H1 (cell line): ENCODE measurements around the gene NPC2. TPM values are rescaled to one million over a fixed set of nuclear protein-coding genes. Genes with fewer than 3 reads are reported as not detected.

ENCODE experiments used
- CTCF ChIA-PET: fragments of 300-600 bp; sonication (Branson Sonifier 250); formaldehyde crosslinking; loops from one replicate; lab custom pipeline; 2021; ENCODE audit not compliant: partially characterized antibody; lab: Charles Lee
- POLR2A ChIA-PET: fragments of 300-600 bp; sonication (Branson Sonifier 250); formaldehyde crosslinking; loops from one replicate; lab custom pipeline; 2021; ENCODE audit warnings: inconsistent platforms; ENCODE audit not compliant: partially characterized antibody; lab: Charles Lee
- DNase-seq, 2 experiments: peaks; one replicate each; pipeline versions ENCODE4 v3.0.0 to v3.0.0-alpha.2; 2010 to 2022; ENCODE audit warnings: low spot score in 2 of 2, low read depth in 1 of 2, mixed read lengths in 1 of 2
- FAIRE-seq: peaks from 2 replicates; lab custom pipeline; 2011; peaks lifted over from hg19 to GRCh38; lab: Jason Lieb, UNC
- H2AFZ ChIP-seq: 2 replicates; pipeline ENCODE4 v1.8.1; 2012; ENCODE audit warnings: low read length, inconsistent platforms
- H2AK5ac ChIP-seq: 2 replicates; pipeline ENCODE4 v1.6.1; 2013; ENCODE audit warnings: low read depth, low read length
- H2BK120ac ChIP-seq: replicated peaks from 2 replicates; pipeline ENCODE3; 2013; ENCODE audit warnings: low read depth, low read length, inconsistent platforms
- H2BK12ac ChIP-seq: 2 replicates; pipeline ENCODE4 v1.6.1; 2013; ENCODE audit warnings: low read depth, low read length
- H2BK15ac ChIP-seq: 2 replicates; pipeline ENCODE4 v1.6.1; 2013; ENCODE audit warnings: low read length
- H2BK20ac ChIP-seq: 2 replicates; pipeline ENCODE4 v1.6.1; 2013; ENCODE audit warnings: low read length
- H2BK5ac ChIP-seq: 2 replicates; pipeline ENCODE4 v1.6.1; 2013; ENCODE audit warnings: low read depth, low read length
- H3K14ac ChIP-seq: 2 replicates; pipeline ENCODE4 v1.6.1; 2013; ENCODE audit warnings: inconsistent platforms; ENCODE audit not compliant: insufficient read length
- H3K18ac ChIP-seq: 2 replicates; pipeline ENCODE4 v1.6.1; 2013; ENCODE audit warnings: low read length; ENCODE audit errors: extremely low read depth
- H3K23ac ChIP-seq: 2 replicates; pipeline ENCODE4 v1.6.1; 2013; ENCODE audit warnings: inconsistent platforms; ENCODE audit not compliant: insufficient read length
- H3K23me2 ChIP-seq: 2 replicates; pipeline ENCODE4 v1.6.1; 2013; ENCODE audit warnings: low read depth, low read length
- H3K27ac ChIP-seq: 2 replicates; pipeline ENCODE4 v1.6.1; 2011; ENCODE audit warnings: low read depth, low read length, inconsistent platforms
- H3K27me3 ChIP-seq, 4 experiments: replicated peaks in 1 of 4; 1 replicate in 1 of 4; 2 replicates in 3 of 4; pipeline versions ENCODE4 v1.6.1 to v1.8.1; 2011 to 2013; ENCODE audit warnings: low read length in 3 of 4, mild to moderate bottlenecking in 3 of 4, inconsistent platforms in 2 of 4, mixed read lengths in 2 of 4, moderate library complexity in 1 of 4; ENCODE audit not compliant: control insufficient read depth in 3 of 4, insufficient read depth in 3 of 4; ENCODE audit errors: extremely low read depth in 1 of 4
- H3K36me3 ChIP-seq, 4 experiments: 2 replicates each; pipeline versions ENCODE4 v1.6.1 to v1.8.1; 2011 to 2013; ENCODE audit warnings: mild to moderate bottlenecking in 4 of 4, low read length in 3 of 4, moderate library complexity in 2 of 4, control low read depth in 1 of 4, inconsistent platforms in 1 of 4; ENCODE audit not compliant: insufficient read depth in 4 of 4, control insufficient read depth in 2 of 4
- H3K4ac ChIP-seq: replicated peaks from 2 replicates; pipeline ENCODE3; 2013; ENCODE audit warnings: low read length, low read depth, mixed read lengths, inconsistent platforms; ENCODE audit not compliant: insufficient read length
- H3K4me1 ChIP-seq, 4 experiments: replicated peaks in 1 of 4; 1 replicate in 1 of 4; 2 replicates in 3 of 4; pipeline versions ENCODE4 v1.6.1 to v1.8.1; 2011 to 2013; ENCODE audit warnings: low read length in 3 of 4, inconsistent platforms in 2 of 4, mixed read lengths in 1 of 4; ENCODE audit not compliant: insufficient read depth in 4 of 4, control insufficient read depth in 3 of 4
- H3K4me2 ChIP-seq, 2 experiments: 2 replicates each; pipeline versions ENCODE4 v1.6.1 to v1.8.1; 2011 to 2013; ENCODE audit warnings: low read depth in 2 of 2, low read length in 2 of 2, control low read depth in 1 of 2, inconsistent platforms in 1 of 2, mild to moderate bottlenecking in 1 of 2; ENCODE audit not compliant: insufficient read depth in 1 of 2
- H3K4me3 ChIP-seq, 4 experiments: fragments of 200-600, 300-600 bp in 1 of 4; sonication (generic), shearing (Covaris generic), sonication (Bioruptor Twin) in 1 of 4; 2 replicates each; pipeline versions ENCODE4 v1.5.1 to v1.8.1; 2011 to 2016; ENCODE audit warnings: low read length in 4 of 4, low read depth in 3 of 4, control low read depth in 2 of 4, inconsistent platforms in 2 of 4, mild to moderate bottlenecking in 2 of 4, mixed read lengths in 1 of 4, moderate library complexity in 1 of 4; ENCODE audit not compliant: insufficient read depth in 2 of 4; ENCODE audit errors: extremely low read depth in 1 of 4
- H3K56ac ChIP-seq: replicated peaks from 2 replicates; pipeline ENCODE3; 2013; ENCODE audit warnings: low read depth, mild to moderate bottlenecking, mixed read lengths, low read length, inconsistent platforms; ENCODE audit not compliant: insufficient read length
- H3K79me1 ChIP-seq: 2 replicates; pipeline ENCODE4 v1.6.1; 2013; ENCODE audit warnings: low read depth, low read length, control low read depth
- H3K79me2 ChIP-seq, 2 experiments: 2 replicates each; pipeline versions ENCODE4 v1.6.1 to v1.8.1; 2012 to 2013; ENCODE audit warnings: low read length in 2 of 2, mild to moderate bottlenecking in 2 of 2, inconsistent platforms in 1 of 2; ENCODE audit not compliant: insufficient read depth in 2 of 2, control insufficient read depth in 1 of 2
- H3K9ac ChIP-seq, 4 experiments: replicated peaks in 1 of 4; 1 replicate in 1 of 4; 2 replicates in 3 of 4; pipeline versions ENCODE4 v1.6.1 to v1.8.1; 2011 to 2013; ENCODE audit warnings: low read depth in 3 of 4, low read length in 3 of 4, control low read depth in 2 of 4, mild to moderate bottlenecking in 2 of 4, moderate library complexity in 2 of 4, inconsistent platforms in 1 of 4; ENCODE audit errors: extremely low read depth in 1 of 4
- H3K9me3 ChIP-seq, 2 experiments: 2 replicates each; pipeline versions ENCODE4 v1.6.1 to v1.8.1; 2012 to 2013; ENCODE audit warnings: mild to moderate bottlenecking in 2 of 2, moderate library complexity in 2 of 2, control low read depth in 1 of 2, inconsistent platforms in 1 of 2, low read depth in 1 of 2, low read length in 1 of 2, mixed read lengths in 1 of 2; ENCODE audit not compliant: insufficient read depth in 2 of 2
- H4K20me1 ChIP-seq, 2 experiments: replicated peaks in 1 of 2; 2 replicates each; pipeline versions ENCODE3 to v1.8.1; 2011 to 2013; ENCODE audit warnings: inconsistent platforms in 2 of 2, low read length in 2 of 2, mild to moderate bottlenecking in 1 of 2; ENCODE audit not compliant: insufficient read depth in 2 of 2, control insufficient read depth in 1 of 2
- H4K5ac ChIP-seq: 2 replicates; pipeline ENCODE4 v1.6.1; 2013; ENCODE audit warnings: low read length, low read depth, mixed read lengths, inconsistent platforms; ENCODE audit not compliant: insufficient read length
- H4K8ac ChIP-seq: 2 replicates; pipeline ENCODE4 v1.8.0; 2013; ENCODE audit warnings: mild to moderate bottlenecking, moderate library complexity, low read length, inconsistent platforms; ENCODE audit not compliant: insufficient read depth; ENCODE audit errors: extremely low read depth
- H4K91ac ChIP-seq: replicated peaks from 2 replicates; pipeline ENCODE3; 2013; ENCODE audit warnings: low read length, mixed read lengths, inconsistent platforms; ENCODE audit not compliant: insufficient read length
- BACH1 ChIP-seq: IDR thresholded peaks from 2 replicates; pipeline ENCODE4 v1.6.1; 2012; ENCODE audit warnings: low read length, improper control_type of control experiment
- CHD2 ChIP-seq: IDR thresholded peaks from 2 replicates; pipeline ENCODE4 v1.6.1; 2012; ENCODE audit warnings: low read length, improper control_type of control experiment
- JUN ChIP-seq: IDR thresholded peaks from 2 replicates; pipeline ENCODE4 v1.6.1; 2011; ENCODE audit warnings: low read depth, mild to moderate bottlenecking, improper control_type of control experiment, low read length
- TEAD4 ChIP-seq: IDR thresholded peaks from 2 replicates; pipeline ENCODE4 v1.6.1; 2012; ENCODE audit warnings: low read depth, low read length, inconsistent platforms, mixed read lengths
- YY1 ChIP-seq: IDR thresholded peaks from 2 replicates; pipeline ENCODE4 v1.6.1; 2011; ENCODE audit warnings: low read depth, mild to moderate bottlenecking, low read length
- WGBS, 2 experiments: shearing (Covaris generic) in 1 of 2; methylation state at CpG; one replicate each; pipeline versions ENCODE4 v1.1.6 to v1.1.7; 2013 to 2015; ENCODE audit warnings: low lambda C conversion rate in 2 of 2, mixed read lengths in 2 of 2, inconsistent platforms in 1 of 2, low coverage in 1 of 2, missing lambda C conversion rate in 1 of 2; ENCODE audit not compliant: insufficient replicate concordance in 2 of 2, insufficient coverage in 1 of 2, insufficient read length in 1 of 2; ENCODE audit errors: extremely low coverage in 1 of 2, missing lambda C conversion rate in 1 of 2; 5-methylcytosine and 5-hydroxymethylcytosine counted together
- polyA plus RNA-seq, 7 experiments: library from polyadenylated mRNA; depleted of rRNA in 3 of 7; stranded (reverse) in 5 of 7; unstranded in 2 of 7; fragments of >200 nt in 5 of 7; fragments of 200-250 nt in 2 of 7; gene quantifications; 1 replicate in 5 of 7; 2 replicates in 1 of 7; 4 replicates in 1 of 7; pipeline versions ENCODE4 v1.2.1 to v1.2.3, GENCODE V29; 2011 to 2013; ENCODE audit warnings: missing spikeins in 2 of 7, mixed read lengths in 2 of 7
- total RNA-seq: library from RNA; stranded (reverse); fragmentation: NEBNext Ultra II Directional; extraction: Animal tissue kit (Norgen Biotek cat#: 25700); gene quantifications from 2 replicates; pipeline ENCODE4 v1.2.1, GENCODE V29; 2021

Gene NPC2
- total and polyA plus RNA-seq, 2 of the 8 experiments (the other 6 are each of a cell fraction or from before 2014, with no cell fraction given), result 178 to 258 TPM

GRCh38 chr14:74438351-74438915 lies 54.7 kb downstream of the NPC2 start:
- H2BK20ac ChIP-seq, result no peak overlapping the region
- no peak overlapping the region for H3K4ac ChIP-seq
- no peak overlapping the region for H4K5ac ChIP-seq
- no peaks in the 10 kb centered on the region; the same call in 1 of the 2 replicates for H3K23me2 ChIP-seq
- H2BK5ac ChIP-seq, result no peak overlapping the region
- DNase-seq (peak in 1 of 2 experiments; percentile 39), FAIRE-seq (peak; percentile 7)
- no peak overlapping the region for H2AFZ ChIP-seq
- H3K4me2 ChIP-seq, result peak overlapping the region in 1 of 2 experiments; percentile 21; a peak in 2 of 4 replicates
- H3K56ac ChIP-seq, result no peak overlapping the region
- H3K9ac ChIP-seq, result no peak overlapping the region
- H3K4me1 ChIP-seq, result peaks cover 2 to 12% (median 5%) of the 10 kb centered on the region in 4 experiments; a peak in 5 of 7 replicates
- ChIA-PET CTCF (interaction anchor here (0.7 to 2.9 kb wide), 8 partner anchors 9 to 204 kb away, joined by 3 to 11 read pairs (median 3); partner anchors contain the start of gene VRTN), POLR2A (interaction anchor here (1.3 to 2.7 kb wide), 2 partner anchors 9 to 136 kb away, joined by 3 to 13 read pairs; partner anchors contain the start of gene ABCD4)
- no peak overlapping the region for H4K8ac ChIP-seq
- H4K20me1 ChIP-seq, result no peaks in the 10 kb centered on the region
- H3K9me3 ChIP-seq, result no peaks in the 10 kb centered on the region
- H3K18ac ChIP-seq, result no peak overlapping the region
- H3K27ac ChIP-seq, result no peak overlapping the region
- no peak overlapping the region for H3K14ac ChIP-seq
- no peak overlapping the region for H4K91ac ChIP-seq
- H2BK120ac ChIP-seq, result peak overlapping the region; percentile 18
- TF ChIP-seq CHD2 (no peak), YY1 (peak; percentile 28; the same call in 1 of the 2 replicates), BACH1 (no peak), TEAD4 (peak; percentile 91), JUN (no peak)
- TF ChIP-seq, all 59 proteins: peak for 2
- Histone ChIP-seq H2AK5ac (no peak overlapping the region), H3K4me3 (no peak overlapping the region), H3K36me3 (no peaks in the 10 kb centered on the region), H3K79me2 (no peaks in the 10 kb centered on the region), H2BK15ac (no peak overlapping the region), H3K23ac (no peak overlapping the region), H3K79me1 (no peaks in the 10 kb centered on the region), H2BK12ac (no peak overlapping the region), H3K27me3 (no peaks in the 10 kb centered on the region)
- WGBS, 2 experiments, result 78% methylated on average over 3 of the region's 3 CpGs; no CpG with 5 or more reads in 1 of the 2 experiments
